T1000 (cell line): ENCODE results near the gene THNSL1.
"Not testable (repeated sequence)": the region's sequence is repeated elsewhere in the genome, so short reads cannot be mapped to it uniquely, and the experiment has no call there.

Experiments used
- DNase-seq: peaks from one replicate; lab custom pipeline; 2025; ENCODE audit warnings: mixed read lengths; lab: John Stamatoyannopoulos, UW

The THNSL1 gene

DNA sequence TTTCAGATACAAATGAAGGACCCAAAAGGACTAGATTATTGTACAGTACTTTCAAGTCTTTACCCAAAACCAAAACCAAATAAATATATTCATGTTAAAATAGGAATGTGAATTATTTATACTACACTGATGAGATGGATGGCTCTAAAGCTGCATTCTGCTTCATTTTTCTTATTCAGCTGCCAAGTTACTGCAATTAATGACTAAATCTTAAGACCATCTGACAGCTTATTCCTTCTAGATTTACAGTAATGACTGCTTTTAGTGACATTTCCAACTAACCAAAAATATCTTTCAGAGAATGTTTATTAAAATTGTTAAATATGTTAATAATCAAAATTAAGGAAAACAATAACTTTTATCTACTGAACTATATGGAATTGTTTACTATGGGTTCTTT, 21.3 kb upstream of the THNSL1 start:
- DNase-seq, result no peak

DNA sequence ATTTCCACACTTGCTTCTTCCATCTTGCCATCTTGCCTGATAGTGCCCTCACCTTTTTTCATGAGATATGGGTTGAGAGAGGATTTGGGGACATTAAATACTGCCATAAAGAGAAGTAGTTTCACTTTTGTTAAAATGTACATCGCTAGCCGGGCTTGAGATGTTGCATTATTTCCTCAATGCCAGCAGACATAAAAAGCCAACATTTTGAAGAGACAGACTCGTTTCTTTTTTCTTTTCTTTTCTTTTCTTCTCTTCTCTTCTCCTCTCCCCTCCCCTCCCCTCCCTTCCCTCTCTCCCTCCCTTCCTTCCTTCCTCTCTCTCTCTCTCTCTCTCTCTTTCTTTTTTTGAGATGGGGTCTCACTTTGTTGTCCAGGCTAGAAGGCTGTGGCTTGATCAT, 18.4 kb upstream of the THNSL1 start:
- DNase-seq, result no peak

DNA sequence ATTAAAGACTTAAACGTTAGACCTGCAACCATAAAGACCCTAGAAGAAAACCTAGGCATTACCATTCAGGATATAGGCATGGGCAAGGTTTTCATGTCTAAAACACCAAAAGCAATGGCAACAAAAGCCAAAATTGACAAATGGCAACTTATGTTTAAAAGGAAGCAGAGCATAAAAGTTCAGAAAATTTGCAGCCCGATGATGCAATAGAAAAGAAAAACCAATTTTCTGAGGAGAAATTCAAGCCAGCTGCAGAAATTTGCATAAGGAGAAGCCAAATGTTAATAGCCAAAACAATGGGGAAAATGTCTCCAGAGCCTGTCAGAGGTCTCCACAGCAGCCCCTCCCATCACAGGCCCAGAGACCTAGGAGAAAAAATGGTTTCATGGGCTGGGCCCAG, 4.8 kb upstream of the THNSL1 start:
- not testable (repeated sequence) for DNase-seq

DNA sequence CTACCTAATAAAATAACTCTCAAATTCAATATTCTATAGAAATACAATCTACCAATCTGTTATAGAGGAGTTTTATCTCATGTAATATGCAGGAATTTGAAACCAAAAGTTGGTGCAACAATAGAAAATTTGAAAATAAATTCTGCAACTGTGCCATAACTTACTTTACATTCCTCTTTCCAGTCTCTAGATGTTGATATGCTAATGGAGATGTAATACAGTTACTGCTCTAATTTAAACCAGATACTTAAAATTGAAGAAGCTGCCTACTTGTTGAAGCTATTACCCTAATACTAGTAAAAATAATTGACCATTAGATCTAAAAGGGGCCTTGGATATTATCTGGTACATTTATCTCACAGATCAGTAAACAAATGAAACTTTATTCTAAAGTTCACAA, 1.8 kb upstream of the THNSL1 start:
- no peak for DNase-seq

DNA sequence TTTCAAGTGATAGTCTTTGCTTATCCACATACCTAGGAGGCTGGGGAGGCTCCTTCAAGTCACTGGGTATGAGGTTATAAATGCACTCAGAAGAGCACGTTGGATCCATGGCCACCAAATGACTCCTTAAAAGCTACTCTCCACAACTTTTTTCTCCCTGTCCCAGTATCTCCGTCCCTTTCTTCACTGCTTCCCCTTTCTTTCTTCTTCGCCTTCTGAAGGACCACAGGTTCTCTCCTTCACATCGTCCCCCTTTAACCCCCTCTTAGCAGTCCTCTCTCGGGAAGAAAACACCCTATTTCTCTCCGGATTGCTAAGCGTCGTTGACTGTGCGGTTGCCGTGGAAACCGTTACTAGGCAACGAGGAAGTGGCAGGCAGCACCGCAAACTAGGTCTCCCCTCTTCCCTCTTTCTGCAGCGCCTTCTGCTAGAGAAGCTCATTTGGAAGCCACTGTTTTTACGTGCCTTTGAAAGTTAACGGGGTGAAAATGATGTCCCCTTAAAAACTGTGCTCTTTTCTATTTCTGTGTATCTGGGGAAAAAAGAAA, 510 bp upstream of the THNSL1 start, which contains the start of gene ENKUR:
TSS of gene ENKUR (minus strand) at position 331 of the 548 bp plus-strand sequence. CDS start at position 109, 222 bp downstream.
- DNase-seq, result peak; percentile 88

DNA sequence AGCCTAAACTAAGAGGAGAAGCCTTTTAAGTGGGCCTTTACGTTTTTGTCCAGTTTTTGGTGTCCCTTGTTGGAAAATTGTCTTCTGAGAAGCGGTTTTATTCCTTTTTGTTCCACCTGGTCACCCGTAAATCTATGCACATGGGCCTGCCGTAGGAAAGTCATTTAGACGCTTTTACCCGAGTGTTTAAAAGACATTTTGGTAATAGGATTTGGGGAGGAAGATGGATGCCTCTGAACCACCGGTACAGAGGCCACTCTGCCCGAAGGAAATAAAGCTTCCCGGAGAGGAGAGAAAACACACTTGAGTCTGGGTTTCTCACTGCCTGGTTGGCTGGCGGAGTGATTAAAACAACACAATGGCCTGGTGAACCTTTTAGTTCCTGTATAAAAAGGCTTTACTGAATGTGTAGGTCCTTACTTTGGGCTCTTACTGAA, 760 bp downstream of the THNSL1 start:
- no peak for DNase-seq

DNA sequence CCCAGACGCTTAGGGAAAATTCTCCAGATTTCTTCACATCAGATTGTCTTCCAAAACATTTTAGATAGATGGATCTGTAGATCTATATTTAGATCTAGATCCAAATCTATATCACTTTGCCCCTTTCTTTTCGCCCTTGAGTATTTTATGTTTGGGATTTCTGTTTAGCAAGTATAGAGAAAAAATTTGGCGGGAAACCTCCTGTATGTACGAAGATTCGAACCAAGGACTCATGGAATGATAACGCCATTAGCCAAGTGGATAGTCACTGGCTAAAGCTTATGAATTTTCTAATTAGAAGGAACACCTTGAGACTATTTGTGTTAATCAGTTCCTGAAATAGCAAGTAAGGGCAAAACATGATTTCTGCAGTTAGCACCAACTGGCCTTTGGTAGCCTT, 1.2 kb downstream of the THNSL1 start:
- no peak for DNase-seq

DNA sequence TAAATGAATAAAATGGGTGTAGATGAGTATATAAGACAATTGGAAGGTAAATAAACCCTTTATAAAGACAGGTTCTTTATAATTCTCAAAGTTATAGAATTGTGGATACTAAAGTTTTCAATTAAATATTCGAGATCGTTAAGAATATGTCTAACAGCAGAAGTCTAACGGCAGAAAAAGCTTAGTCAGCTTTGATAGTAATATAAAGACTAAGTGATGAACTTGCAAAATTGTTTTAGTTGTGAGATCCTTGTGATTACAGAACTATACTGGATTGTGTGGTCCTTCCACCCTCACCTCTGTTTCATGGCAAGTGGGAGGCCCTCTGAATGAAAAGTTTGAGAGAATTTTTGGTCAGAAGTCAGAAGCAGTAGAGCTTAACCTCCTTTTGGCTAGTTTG, 2.3 kb downstream of the THNSL1 start:
- no peak for DNase-seq

DNA sequence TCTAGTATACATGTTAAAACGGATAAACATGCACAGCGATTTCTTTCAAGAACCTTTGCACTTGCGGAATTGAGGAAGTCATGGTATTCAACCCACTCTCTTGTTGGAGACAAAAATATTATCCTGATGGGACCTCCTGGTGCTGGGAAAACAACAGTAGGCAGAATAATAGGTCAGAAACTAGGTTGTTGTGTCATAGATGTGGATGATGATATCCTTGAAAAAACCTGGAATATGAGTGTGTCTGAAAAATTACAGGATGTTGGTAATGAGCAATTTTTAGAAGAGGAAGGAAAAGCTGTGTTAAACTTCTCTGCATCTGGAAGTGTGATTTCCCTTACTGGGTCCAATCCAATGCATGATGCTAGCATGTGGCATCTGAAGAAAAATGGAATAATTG, 6.9 kb downstream of the THNSL1 start:
- no peak for DNase-seq

DNA sequence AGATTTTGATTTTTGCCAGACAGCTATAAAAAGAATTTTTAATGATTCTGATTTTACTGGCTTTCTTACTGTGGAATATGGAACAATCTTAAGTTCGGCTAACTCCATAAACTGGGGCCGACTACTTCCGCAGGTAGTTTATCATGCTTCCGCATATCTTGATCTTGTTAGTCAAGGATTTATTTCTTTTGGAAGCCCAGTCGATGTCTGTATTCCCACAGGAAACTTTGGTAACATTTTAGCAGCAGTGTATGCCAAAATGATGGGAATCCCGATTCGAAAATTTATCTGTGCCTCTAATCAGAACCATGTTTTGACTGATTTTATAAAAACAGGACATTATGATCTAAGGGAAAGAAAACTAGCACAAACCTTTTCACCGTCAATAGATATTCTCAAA, 8.1 kb downstream of the THNSL1 start:
- no peak for DNase-seq

DNA sequence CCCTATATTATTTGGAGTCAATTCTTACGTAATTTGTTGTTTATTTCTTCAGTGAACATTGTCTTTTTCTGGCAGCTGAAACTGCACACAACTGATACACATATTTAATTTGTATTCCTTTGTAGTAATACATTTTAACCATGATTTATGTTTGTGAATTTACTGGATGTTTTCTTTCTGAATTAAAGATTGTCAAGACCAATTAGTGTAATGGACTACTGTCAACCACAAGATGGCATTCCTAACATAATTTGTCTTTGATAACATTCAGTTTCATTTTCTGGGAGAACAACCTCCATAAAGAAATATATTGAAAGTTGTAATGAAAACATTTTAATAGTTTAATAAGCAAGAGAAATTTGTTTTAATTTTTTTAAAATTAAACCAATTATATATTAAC, 10.1 kb downstream of the THNSL1 start:
- DNase-seq, result no peak

DNA sequence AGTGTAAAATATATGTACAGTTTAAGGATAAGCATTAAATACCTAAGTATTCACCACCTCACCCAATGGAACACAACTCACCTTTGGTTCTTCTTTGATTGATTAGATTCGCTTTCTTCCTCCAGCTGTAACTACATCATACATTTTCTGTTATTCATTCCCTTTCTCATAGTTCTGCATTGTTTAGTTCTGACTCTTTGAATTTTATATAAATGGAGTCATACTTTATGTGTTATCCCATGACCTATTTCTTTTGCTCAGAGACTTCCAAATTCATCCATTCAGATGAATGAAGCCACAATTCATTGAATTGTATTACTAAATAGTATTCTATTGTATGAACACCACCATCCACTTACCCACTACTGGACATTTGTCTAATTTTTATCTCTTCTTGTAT, 12.3 kb downstream of the THNSL1 start:
- no peak for DNase-seq

DNA sequence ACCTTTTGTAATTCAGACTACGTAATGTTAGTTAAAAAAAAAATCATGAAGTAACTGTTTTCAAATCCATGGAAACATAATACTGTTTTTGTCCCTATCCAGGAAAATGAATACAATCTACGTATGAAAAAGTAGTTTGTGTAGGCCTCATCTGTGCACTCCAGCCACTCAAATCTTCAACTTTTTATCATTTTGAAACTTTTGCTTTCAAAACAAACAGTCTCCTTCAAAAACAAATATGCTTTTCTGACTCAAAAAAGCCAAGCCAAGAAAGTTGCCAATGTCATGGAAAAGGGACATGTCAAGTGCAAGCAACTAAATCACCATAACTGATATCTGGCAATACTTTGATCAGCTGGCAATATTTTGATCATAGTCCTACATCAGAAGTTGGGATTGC, 13.1 kb downstream of the THNSL1 start:
- no peak for DNase-seq

DNA sequence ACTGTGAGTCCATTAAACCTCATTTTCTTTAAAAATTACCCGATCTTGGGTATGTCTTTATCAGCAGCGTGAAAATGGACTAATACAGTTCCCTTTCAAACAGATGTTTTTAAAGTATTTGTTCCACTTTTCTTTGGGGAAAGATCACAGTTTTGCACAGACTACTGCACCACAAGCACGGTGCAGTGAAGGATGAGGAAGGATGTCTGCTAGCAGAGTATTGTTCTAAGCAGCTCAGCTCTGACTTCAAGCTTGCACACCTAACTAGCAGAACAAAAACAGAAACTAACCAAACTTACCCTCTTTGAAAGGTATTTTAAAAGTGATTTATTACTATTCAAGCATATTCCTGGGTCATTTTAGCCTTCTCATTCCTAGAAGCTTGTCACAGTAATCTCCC, 20.0 kb downstream of the THNSL1 start:
- DNase-seq, result no peak

DNA sequence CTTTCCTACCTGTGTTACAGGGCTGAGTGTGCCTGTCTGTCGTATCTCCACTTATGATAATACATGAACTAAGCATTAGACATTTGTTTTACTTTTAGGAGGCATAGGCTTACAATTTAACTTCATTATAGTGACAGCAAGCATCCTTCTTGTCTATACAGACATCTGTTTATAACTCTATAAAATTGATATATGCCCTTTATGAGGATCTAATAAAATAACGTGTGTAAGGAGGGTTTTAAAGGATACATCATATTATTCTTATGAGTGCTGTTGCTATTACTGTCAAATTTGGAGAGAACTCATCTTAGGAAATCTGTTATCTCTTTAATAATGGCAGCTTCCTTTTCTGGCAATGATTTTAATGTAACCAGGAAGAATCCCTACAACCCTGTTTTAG, 21.9 kb downstream of the THNSL1 start:
- no peak for DNase-seq

DNA sequence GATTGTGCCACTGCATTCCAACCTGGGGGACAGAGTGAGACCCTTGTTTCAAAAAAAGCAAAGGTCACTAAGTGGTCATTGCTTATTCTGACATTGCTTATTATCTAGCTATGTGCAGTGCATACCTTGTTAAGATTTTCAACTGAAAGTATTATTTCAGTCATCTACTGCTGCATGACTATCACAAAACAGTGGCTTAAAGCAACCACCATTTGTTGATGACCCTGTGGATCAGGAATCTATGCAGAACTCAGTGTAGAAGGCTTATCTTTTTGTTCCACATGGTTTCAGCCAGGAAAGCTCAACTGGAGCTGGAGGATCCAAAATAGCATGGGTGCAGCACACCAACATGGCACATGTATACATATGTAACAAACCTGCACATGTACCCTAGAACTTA, 23.1 kb downstream of the THNSL1 start:
- no peak for DNase-seq

DNA sequence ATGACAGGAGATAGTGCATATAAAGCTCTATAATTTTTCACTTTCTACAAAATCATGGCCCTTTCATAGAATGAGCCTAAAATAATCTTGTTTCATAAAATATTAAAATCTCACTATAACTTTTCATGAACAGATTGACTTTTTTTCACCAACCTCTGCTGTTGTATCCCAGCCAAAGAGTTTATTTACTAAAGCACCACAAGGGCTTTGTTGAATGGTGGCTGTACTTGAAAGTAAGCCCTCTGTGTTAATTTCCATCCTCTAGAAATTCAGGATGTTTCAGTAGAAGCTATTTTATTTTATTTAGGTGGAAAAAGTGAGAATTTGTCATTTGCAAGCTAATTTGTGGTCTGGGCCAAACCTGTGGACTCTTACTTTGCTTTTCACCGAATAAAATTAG, 30.2 kb downstream of the THNSL1 start:
- DNase-seq, result no peak

DNA sequence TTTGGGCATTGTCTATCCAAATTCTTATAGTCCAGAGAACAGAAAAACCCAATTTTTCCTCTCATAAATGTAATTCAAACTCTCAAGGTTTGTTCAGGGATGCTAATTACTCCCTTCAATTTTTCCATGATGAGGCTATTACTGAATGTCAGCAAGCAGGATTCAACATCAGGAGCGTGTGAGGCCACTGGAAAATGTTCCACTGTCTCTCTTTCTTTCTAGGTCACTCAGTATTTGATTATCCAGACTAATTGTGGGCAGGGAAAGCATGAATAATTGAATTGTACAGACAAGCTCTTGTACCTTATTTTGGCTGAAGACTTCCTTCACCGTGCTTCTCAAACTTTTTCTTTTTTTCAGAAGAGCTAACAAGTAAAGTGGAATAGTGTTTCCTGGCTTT, 30.7 kb downstream of the THNSL1 start:
- DNase-seq, result no peak

DNA sequence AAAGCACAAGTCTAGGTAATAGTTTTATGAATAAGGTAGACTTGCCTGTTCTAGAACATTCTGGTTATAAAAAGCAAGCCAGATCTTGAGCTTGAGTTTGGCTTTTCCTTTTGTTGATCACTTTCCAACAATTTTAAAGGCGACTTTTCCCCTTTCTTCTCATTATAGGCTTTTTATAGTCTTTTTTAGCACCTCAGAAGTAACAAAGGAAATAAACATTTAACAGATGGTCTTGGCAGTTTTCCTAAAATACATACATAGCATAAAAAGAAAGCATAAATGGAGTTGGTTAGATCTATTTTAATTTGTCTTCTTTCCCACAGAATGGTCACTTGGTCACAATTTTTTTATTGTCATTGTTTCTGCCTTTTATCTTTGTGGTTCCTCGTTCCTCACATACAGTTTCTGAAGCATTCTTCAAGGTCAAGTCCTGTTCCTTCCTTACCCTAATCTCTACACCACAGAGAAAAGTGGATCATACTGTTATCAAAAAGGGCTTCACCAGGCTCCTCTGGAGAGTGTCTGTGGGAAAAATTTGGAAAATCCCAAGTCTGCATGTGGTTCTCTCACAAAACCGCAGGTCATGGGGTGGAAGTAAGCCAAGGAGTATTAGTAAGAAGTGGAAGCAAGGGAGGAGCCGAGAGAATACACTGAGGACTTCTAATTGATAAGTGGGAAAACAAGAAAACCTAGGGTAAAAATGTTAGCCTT, 31.3 kb downstream of the THNSL1 start:
- DNase-seq, result peak; percentile 6

DNA sequence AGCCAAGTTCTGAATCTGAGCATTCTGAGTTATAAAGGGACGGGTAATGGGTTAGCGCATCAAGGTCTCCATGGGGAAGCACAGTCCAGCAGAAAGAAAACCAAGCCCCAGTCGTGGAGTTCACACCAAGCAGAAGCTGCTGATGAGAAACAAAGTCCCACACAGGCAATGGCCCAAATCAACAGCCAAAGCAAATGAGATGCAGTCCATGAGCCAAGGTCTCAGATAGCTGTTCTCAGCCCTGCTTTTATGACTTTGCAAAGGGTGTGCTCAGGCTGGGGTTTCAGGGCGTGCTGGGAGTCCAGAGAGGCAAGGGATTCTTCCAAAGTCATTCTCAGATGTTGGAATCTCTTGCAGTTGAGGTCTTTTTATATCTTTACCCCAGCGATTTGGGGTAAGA, 32.0 kb downstream of the THNSL1 start:
- no peak for DNase-seq

DNA sequence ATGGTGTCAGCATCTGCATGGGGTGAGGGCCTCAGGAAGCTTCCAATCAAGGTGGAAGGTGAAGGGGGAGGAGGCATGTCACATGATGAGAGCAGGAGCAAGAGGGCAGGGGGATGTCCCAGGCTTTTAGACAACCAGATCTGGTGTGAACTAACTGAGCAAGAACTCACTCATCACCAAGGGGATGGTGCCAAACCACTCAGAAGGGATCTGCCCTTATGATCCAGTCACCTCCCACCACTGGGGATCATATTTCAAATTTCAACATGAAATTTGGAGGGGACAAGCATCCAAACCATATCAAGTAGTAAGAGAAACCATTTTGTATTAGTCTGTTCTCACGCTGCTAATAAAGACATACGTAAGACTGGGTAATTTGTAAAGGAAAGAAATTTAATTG, 33.6 kb downstream of the THNSL1 start:
- DNase-seq, result no peak

DNA sequence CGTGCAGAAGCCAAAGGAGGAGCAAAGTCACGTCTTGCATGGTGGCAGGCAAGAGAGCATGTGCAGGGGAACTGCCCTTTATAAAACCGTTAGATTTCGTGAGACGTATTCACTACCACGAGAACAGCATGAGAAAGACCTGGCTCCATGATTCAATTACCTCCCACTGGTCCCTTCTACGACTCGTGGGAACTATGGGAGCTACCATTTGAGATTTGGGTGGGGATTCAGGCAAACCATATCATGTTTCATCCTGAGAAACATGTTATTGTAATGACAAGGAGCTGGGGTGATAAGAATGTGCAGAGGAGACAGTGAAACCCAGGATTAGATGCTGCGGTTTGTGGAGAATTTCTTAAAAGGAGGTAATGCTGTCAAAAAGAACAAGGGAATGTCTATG, 34.0 kb downstream of the THNSL1 start:
- no peak for DNase-seq

DNA sequence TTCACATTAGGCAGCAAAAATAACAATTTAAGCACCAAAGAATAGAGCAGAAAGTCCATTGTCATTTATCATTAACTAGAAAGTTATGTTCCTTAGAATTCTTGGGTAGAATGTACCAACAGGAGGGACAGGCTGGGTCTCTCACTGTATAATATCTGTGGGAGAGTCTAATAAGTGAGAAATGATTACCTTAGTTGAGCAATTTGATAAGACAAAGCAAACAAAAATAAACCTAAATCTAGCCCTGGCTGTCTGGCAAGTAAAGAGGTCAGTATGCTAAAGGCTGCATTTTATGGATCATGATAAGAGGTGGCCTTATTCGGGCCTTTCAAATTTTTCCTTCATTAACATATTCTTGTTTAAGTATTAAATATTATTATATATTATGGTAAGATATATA, 35.6 kb downstream of the THNSL1 start:
- no peak for DNase-seq

DNA sequence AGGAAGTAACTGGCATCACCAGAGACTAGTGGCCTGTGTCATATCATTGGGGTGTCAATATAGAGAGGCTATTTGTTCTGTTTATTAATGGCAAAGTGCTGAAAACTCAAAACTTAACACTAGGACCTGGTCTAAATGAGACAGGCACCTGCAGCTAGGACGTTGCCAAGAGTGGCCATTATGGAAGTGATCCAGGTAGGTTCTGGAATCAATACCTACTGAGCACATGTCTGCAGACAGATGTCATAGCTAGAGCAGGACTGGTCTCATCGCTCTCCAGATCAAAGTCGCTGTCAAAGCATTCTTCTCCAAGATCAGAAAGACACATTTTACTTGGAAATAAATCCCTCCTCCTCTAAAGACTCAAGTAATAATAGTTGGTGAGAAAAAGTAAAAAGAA, 40.3 kb downstream of the THNSL1 start:
- no peak for DNase-seq
